Measurements from ENCODE around the gene BTBD8. TPM values are rescaled to one million over a fixed set of nuclear protein-coding genes. Genes with fewer than 3 reads are reported as not detected.

The BTBD8 gene
- total and polyA plus RNA-seq, 2 of the 4 experiments (the other 2 are of a cell fraction), result 0.94 to 2.0 TPM

- ChIA-PET POLR2A (ENCODE audit: unreplicated experiment) (no interaction called here), CTCF (no interaction called here)
- no peaks in the 10 kb centered on the region for H3K4me1 ChIP-seq (ENCODE audit: control insufficient read depth, insufficient read depth, low read length)
- no peak overlapping the region for H2AFZ ChIP-seq (replicated peaks; ENCODE audit: low read length, poor library complexity)
- H3K9me3 ChIP-seq (ENCODE audit: control insufficient read depth, insufficient read depth, low read length), result no peaks in the 10 kb centered on the region
- H2BK20ac ChIP-seq (ENCODE audit: low read depth, low read length), result no peak overlapping the region
- H3K27me3 ChIP-seq (ENCODE audit: control insufficient read depth, insufficient read depth, low read length), result no peaks in the 10 kb centered on the region
- no peak overlapping the region for H3K9ac ChIP-seq (ENCODE audit: low read depth, low read length)
- no peak for TF ChIP-seq ELK1 (IDR thresholded peaks at IDR 0.05; ENCODE audit: borderline replicate concordance, low read depth, low read length)
- TF ChIP-seq MAZ (IDR thresholded peaks at IDR 0.05; ENCODE audit: borderline replicate concordance, low read depth, low read length), result no peak
- no peak for TF ChIP-seq BHLHE40 (IDR thresholded peaks at IDR 0.05; ENCODE audit: low read depth, low read length)
- no peak for TF ChIP-seq RFX5 (IDR thresholded peaks at IDR 0.05; ENCODE audit: low read depth, low read length)
- TF ChIP-seq CTCF (conservative IDR thresholded peaks at IDR 0.05; ENCODE audit: low read depth, low read length), result no peak
- no peak for TF ChIP-seq NFE2L2 (IDR thresholded peaks at IDR 0.05; ENCODE audit: low read depth, low read length)
- no peak for TF ChIP-seq MXI1 (IDR thresholded peaks at IDR 0.05; ENCODE audit: borderline replicate concordance, low read depth, low read length)
- TF ChIP-seq POLR2A (IDR thresholded peaks at IDR 0.05; ENCODE audit: low read depth, low read length), result no peak
- TF ChIP-seq RAD21 (IDR thresholded peaks at IDR 0.05; ENCODE audit: low read length), result no peak
- H3K36me3 ChIP-seq (ENCODE audit: control insufficient read depth, insufficient read depth, low read length), result no peaks in the 10 kb centered on the region
- dilution Hi-C loops (cut with HindIII; ENCODE audit: low sequenced_read_pairs, unreplicated experiment) (no loop called here), in situ Hi-C loops (cut with MboI; ENCODE audit: low sequenced_read_pairs) (no loop called here), intact Hi-C loops (cut with micrococcal nuclease) (no loop called here)
- no peaks in the 10 kb centered on the region for H3K9me1 ChIP-seq (ENCODE audit: insufficient read depth, low read length)
- H4K91ac ChIP-seq (ENCODE audit: insufficient read depth, low read depth, low read length), result no peak overlapping the region
- H3K4me2 ChIP-seq (ENCODE audit: low read depth, low read length), result no peak overlapping the region
- no TSS peak for BruUV-seq (replicated peaks)
- no peak overlapping the region for H2AK9ac ChIP-seq (replicated peaks; ENCODE audit: low read depth, low read length, poor library complexity)
- no peak overlapping the region for H3K4me3 ChIP-seq (ENCODE audit: insufficient read depth, low read depth, low read length)
- no peak overlapping the region for H3K18ac ChIP-seq (ENCODE audit: low read depth, low read length)
- H3K14ac ChIP-seq (replicated peaks; ENCODE audit: low read depth, low read length), result no peak overlapping the region
- H3K79me1 ChIP-seq (ENCODE audit: low read depth in 1 of 2, low read length in 2 of 2), result no peaks in the 10 kb centered on the region
- H4K5ac ChIP-seq (ENCODE audit: low read depth, low read length), result no peak overlapping the region
- no peaks in the 10 kb centered on the region for H4K20me1 ChIP-seq (ENCODE audit: insufficient read depth, low read length)
- H2BK120ac ChIP-seq (ENCODE audit: low read depth, low read length), result no peak overlapping the region
- no peak overlapping the region for H3K4ac ChIP-seq (ENCODE audit: low read depth, low read length)
- no peak overlapping the region for H3K56ac ChIP-seq (ENCODE audit: extremely low read depth, insufficient read depth, low read length)
- DNase-seq, result no peak
- ATAC-seq (ENCODE audit: low read depth), result no peak
- H2AK5ac ChIP-seq (ENCODE audit: low read depth, low read length), result no peak overlapping the region
- no peak overlapping the region for H3K27ac ChIP-seq (ENCODE audit: insufficient read depth, low read length)
- no peak overlapping the region for H2BK15ac ChIP-seq (ENCODE audit: low read depth, low read length)
- H4K8ac ChIP-seq (ENCODE audit: low read depth in 2 of 2, low read length in 2 of 2), result no peak overlapping the region
- H3K23ac ChIP-seq (ENCODE audit: low read depth, low read length), result no peak overlapping the region
- H2BK5ac ChIP-seq (ENCODE audit: low read depth, low read length, poor library complexity, severe bottlenecking), result no peak overlapping the region
These were observed 28.2 kb upstream of the BTBD8 start for GRCh38 chr1:92051948-92052347.

All from IMR-90 (cell line).